Ascending aorta (tissue), 2 donors: Measurements from ENCODE around the gene OR4B1. TPM values are rescaled to one million over a fixed set of nuclear protein-coding genes. Genes with fewer than 3 reads are reported as not detected.

ENCODE experiments used
- DNase-seq, 2 donors: peaks; one replicate each; pipeline ENCODE4 v3.0.0-alpha.2; 2019; ENCODE audit warnings: low spot score in 2 of 2
- H3K27ac ChIP-seq, 2 donors: fragments of 200-600 bp; sonication (generic); one replicate each; pipeline ENCODE4 v1.5.1; 2016 to 2017; ENCODE audit warnings: mild to moderate bottlenecking in 1 of 2
- H3K27me3 ChIP-seq: fragments of 200-600 bp; sonication (generic); one replicate; pipeline ENCODE4 v1.5.1; 2017
- H3K36me3 ChIP-seq, 2 donors: fragments of 200-600 bp; sonication (generic); one replicate each; pipeline ENCODE4 v1.5.1; 2016
- H3K4me1 ChIP-seq, 2 donors: fragments of 200-600 bp; sonication (generic); one replicate each; pipeline ENCODE4 v1.5.1; 2016 to 2017; ENCODE audit warnings: mild to moderate bottlenecking in 1 of 2
- H3K4me3 ChIP-seq, 2 donors: fragments of 200-600 bp; sonication (generic); one replicate each; pipeline ENCODE4 v1.5.1; 2016 to 2017; ENCODE audit warnings: mild to moderate bottlenecking in 1 of 2
- H3K9me3 ChIP-seq, 2 donors: fragments of 200-600 bp; sonication (generic); one replicate each; pipeline ENCODE4 v1.5.1; 2016
- intact Hi-C: fragments of 100-400 bp; cut with DNase I; formaldehyde crosslinking; loops from one replicate; pipeline ENCODE4 v1.15.1; 2023
- total RNA-seq: library from RNA; depleted of rRNA; stranded (reverse); fragments of >200 nt; gene quantifications from one replicate; pipeline ENCODE4 v1.1.0, GENCODE V29; 2016
- TF ChIP-seq, protein P1 (sequence below), 3 experiments: fragments of 200-600 bp in 2 of 3; fragments of 450-650 bp in 1 of 3; sonication (generic) in 2 of 3; IDR thresholded peaks; one replicate each; pipeline ENCODE4 v1.5.1; 2016 to 2019; ENCODE audit warnings: antibody characterized with exemption in 3 of 3, mild to moderate bottlenecking in 1 of 3, moderate library complexity in 1 of 3

Gene OR4B1
- total RNA-seq: not detected

GRCh38 chr11:48216510-48216909, at the start of gene OR4B1:
Gene OR4B1, plus strand, starts transcription at chr11:48216810. Its CDS starts 0 bp downstream, at chr11:48216810.
- Histone ChIP-seq H3K4me3 (no peak within 1 kb of the TSS), H3K27ac (no peak within 1 kb of the TSS), H3K4me1 (no peaks in the 10 kb centered on the region), H3K27me3 (no peaks in the 10 kb centered on the region), H3K36me3 (no peaks in the 10 kb centered on the region), H3K9me3 (no peaks in the 10 kb centered on the region)
- TF ChIP-seq, protein P1, sequence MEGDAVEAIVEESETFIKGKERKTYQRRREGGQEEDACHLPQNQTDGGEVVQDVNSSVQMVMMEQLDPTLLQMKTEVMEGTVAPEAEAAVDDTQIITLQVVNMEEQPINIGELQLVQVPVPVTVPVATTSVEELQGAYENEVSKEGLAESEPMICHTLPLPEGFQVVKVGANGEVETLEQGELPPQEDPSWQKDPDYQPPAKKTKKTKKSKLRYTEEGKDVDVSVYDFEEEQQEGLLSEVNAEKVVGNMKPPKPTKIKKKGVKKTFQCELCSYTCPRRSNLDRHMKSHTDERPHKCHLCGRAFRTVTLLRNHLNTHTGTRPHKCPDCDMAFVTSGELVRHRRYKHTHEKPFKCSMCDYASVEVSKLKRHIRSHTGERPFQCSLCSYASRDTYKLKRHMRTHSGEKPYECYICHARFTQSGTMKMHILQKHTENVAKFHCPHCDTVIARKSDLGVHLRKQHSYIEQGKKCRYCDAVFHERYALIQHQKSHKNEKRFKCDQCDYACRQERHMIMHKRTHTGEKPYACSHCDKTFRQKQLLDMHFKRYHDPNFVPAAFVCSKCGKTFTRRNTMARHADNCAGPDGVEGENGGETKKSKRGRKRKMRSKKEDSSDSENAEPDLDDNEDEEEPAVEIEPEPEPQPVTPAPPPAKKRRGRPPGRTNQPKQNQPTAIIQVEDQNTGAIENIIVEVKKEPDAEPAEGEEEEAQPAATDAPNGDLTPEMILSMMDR (IDR thresholded peaks at IDR 0.05): no peak
- no peak for DNase-seq
- intact Hi-C loops: no loop called here

DNA sequence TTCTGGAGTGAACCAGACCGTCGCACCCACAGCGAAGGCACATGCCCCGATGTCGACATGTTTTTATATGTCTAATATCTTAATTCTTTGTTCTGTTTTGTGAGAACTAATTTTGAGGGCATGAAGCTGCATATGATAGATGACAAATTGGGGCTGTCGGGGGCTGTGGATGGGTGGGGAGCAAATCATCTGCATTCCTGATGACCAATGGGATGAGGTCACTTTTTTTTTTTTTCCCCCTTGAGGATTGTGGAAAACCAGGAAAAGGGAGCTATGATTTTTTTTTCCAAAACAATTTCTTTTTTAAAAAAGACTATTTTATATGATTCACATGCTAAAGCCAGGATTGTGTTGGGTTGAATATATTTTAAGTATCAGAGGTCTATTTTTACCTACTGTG, 49.2 kb upstream of the OR4B1 start:
- H3K4me3 ChIP-seq: no peak overlapping the region
- intact Hi-C loops: no loop called here
- H3K4me1 ChIP-seq: peaks cover 0 to 19% of the 10 kb centered on the region in 2 donors
- no peak for DNase-seq
- TF ChIP-seq, protein P1 (IDR thresholded peaks at IDR 0.05): no peak
- H3K36me3 ChIP-seq: peaks cover 3% of the 10 kb centered on the region in 2 donors
- H3K9me3 ChIP-seq: no peaks in the 10 kb centered on the region
- H3K27me3 ChIP-seq: no peaks in the 10 kb centered on the region
- H3K27ac ChIP-seq: no peak overlapping the region

GRCh38 chr11:48168815-48169214, 47.8 kb upstream of the OR4B1 start:
- intact Hi-C loops: no loop called here

DNA sequence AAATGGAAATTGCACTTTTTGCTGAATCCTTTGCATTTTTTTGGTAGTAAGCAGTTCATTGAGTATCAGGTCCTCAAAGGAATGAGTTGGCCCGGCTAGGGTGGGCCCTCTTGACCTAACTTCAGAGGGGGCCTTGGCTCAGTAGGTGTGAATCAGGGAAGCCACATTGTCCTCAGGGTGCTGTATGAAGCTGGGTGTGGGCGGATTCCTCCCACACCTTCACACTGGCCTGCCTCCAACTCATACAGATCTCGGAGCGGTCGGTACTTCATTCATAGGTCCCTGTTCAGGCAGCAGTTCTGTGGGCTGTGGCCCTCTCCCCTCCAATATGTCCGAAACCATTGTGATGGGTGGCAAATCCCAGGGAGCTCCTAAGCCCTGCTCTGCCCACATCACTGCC, 47.4 kb upstream of the OR4B1 start:
- no peaks in the 10 kb centered on the region for H3K27me3 ChIP-seq
- H3K27ac ChIP-seq: no peak overlapping the region
- TF ChIP-seq, protein P1 (IDR thresholded peaks at IDR 0.05): no peak

More at GRCh38 chr11:48168815-48169214, 47.8 kb upstream of the OR4B1 start:
- TF ChIP-seq, protein P1 (IDR thresholded peaks at IDR 0.05): no peak
- no peak for DNase-seq
- no peak overlapping the region for H3K27ac ChIP-seq
- peaks cover 1 to 3% of the 10 kb centered on the region in 2 donors for H3K36me3 ChIP-seq
- H3K4me3 ChIP-seq: no peak overlapping the region
- no peaks in the 10 kb centered on the region for H3K9me3 ChIP-seq
- H3K4me1 ChIP-seq: peaks cover 0 to 22% of the 10 kb centered on the region in 2 donors
- no peaks in the 10 kb centered on the region for H3K27me3 ChIP-seq

DNA sequence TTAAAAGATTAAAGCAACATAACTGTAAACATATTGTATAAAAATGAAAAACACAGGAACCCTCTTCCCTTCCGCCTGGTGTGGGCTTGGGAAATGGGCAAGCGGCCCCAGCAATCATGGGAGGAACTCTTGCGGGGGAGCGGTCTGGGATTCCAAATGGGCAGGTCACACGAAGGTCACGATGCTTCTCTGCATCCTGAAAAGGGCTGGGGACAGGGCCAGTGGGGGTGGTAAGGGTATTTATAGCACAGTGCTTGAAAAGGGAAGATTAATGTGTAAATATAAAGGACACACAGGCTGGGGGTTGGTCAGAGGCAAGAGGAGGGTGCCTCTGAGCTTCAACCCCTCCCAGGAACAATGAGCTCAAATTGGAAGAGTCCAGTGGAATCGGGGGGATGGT, 46.9 kb upstream of the OR4B1 start:
- Histone ChIP-seq H3K4me1 (peaks cover 0 to 22% of the 10 kb centered on the region in 2 donors), H3K4me3 (no peak overlapping the region), H3K27me3 (no peaks in the 10 kb centered on the region), H3K36me3 (peaks cover 0 to 3% of the 10 kb centered on the region in 2 donors), H3K27ac (no peak overlapping the region), H3K9me3 (no peaks in the 10 kb centered on the region)
- DNase-seq: no peak
- TF ChIP-seq, protein P1 (IDR thresholded peaks at IDR 0.05): no peak
- intact Hi-C loops: no loop called here

More for the DNA sequence above, 47.4 kb upstream of the OR4B1 start:
- Histone ChIP-seq H3K9me3 (no peaks in the 10 kb centered on the region), H3K36me3 (peaks cover 0 to 3% of the 10 kb centered on the region in 2 donors), H3K4me1 (peaks cover 0 to 22% of the 10 kb centered on the region in 2 donors), H3K4me3 (no peak overlapping the region)
- no peak for DNase-seq
- intact Hi-C loops: no loop called here
